HCT116 (cell line): ENCODE results near the gene CD3D. TPM values are rescaled to one million over a fixed set of nuclear protein-coding genes. Genes with fewer than 3 reads are reported as not detected.
"Not testable (repeated sequence)": the region's sequence is repeated elsewhere in the genome, so short reads cannot be mapped to it uniquely, and the experiment has no call there.

ENCODE experiments used
- ATAC-seq: fragments of 200-7000 bp; cut with Tn5 transposase; 2 replicates; pipeline ENCODE4 v1.9.1; 2020; ENCODE audit warnings: mild to moderate bottlenecking, moderate library complexity
- BruUV-seq: library from RNA; stranded (reverse); fragments of 400-500 nt; replicated peaks from 2 replicates; lab custom pipeline; 2021; lab: Mats Ljungman, UMichigan
- CTCF ChIA-PET: fragments of 300-600 bp; sonication (Branson Sonifier 250); formaldehyde crosslinking; loops from one replicate; lab custom pipeline; 2021; ENCODE audit warnings: antibody characterized with exemption; lab: Charles Lee
- POLR2A ChIA-PET: fragments of 300-600, 350-600 bp; sonication (Branson Sonifier 250); formaldehyde crosslinking; loops from one replicate; lab custom pipeline; 2021; ENCODE audit warnings: antibody characterized with exemption; lab: Charles Lee
- RAD21 ChIA-PET, 2 experiments: fragments of 300-600 bp; sonication (Branson Sonifier 250); formaldehyde crosslinking; loops; one replicate each; lab custom pipeline; 2023; ENCODE audit warnings: low total read pairs in 2 of 2; ENCODE audit not compliant: uncharacterized antibody in 2 of 2, unreplicated experiment in 2 of 2, low non-redundant PET in 1 of 2; lab: Charles Lee
- DNase-seq: peaks from one replicate; pipeline ENCODE4 v3.0.0-alpha.2; 2010; ENCODE audit warnings: low read depth, low spot score
- H2AFZ ChIP-seq: fragments of 200-600 bp; shearing (Covaris generic), sonication (generic); 2 replicates; pipeline ENCODE4 v1.6.1; 2017; ENCODE audit warnings: low read depth, mixed run types, mixed read lengths, antibody characterized with exemption, low read length; ENCODE audit not compliant: poor library complexity, severe bottlenecking
- H3K27ac ChIP-seq: 2 replicates; pipeline ENCODE4 v1.5.1; 2012; ENCODE audit warnings: low read depth, low read length
- H3K27me3 ChIP-seq: fragments of 200-600 bp; sonication (generic); 2 replicates; pipeline ENCODE4 v1.6.1; 2016; ENCODE audit warnings: mixed run types, low read length, mixed read lengths; ENCODE audit not compliant: insufficient read depth
- H3K36me3 ChIP-seq, 2 experiments: fragments of 200-500 bp in 1 of 2; fragments of 200-600 bp in 1 of 2; sonication (Bioruptor generic) in 1 of 2; sonication (generic) in 1 of 2; 2 replicates each; pipeline versions ENCODE4 v1.5.1 to v1.6.1; 2014 to 2016; ENCODE audit warnings: low read length in 2 of 2, inconsistent platforms in 1 of 2, mixed read lengths in 1 of 2, mixed run types in 1 of 2; ENCODE audit not compliant: insufficient read depth in 2 of 2, control insufficient read depth in 1 of 2
- H3K4me1 ChIP-seq, 2 experiments: fragments of 200-600 bp in 1 of 2; sonication (generic) in 1 of 2; 2 replicates each; pipeline versions ENCODE4 v1.5.1 to v1.6.1; 2012 to 2017; ENCODE audit warnings: low read length in 2 of 2, inconsistent platforms in 1 of 2, mild to moderate bottlenecking in 1 of 2, mixed read lengths in 1 of 2, mixed run types in 1 of 2, moderate library complexity in 1 of 2; ENCODE audit not compliant: insufficient read depth in 2 of 2, control insufficient read depth in 1 of 2
- H3K4me2 ChIP-seq: fragments of 200-600 bp; sonication (generic); 2 replicates; pipeline ENCODE4 v1.6.1; 2017; ENCODE audit warnings: mixed run types, low read length, mixed read lengths
- H3K4me3 ChIP-seq, 2 experiments: fragments of 200-600 bp in 1 of 2; sonication (generic) in 1 of 2; replicated peaks in 1 of 2; 2 replicates each; pipeline ENCODE4 v1.5.1; 2011 to 2016; ENCODE audit warnings: low read length in 2 of 2, control low read depth in 1 of 2, low read depth in 1 of 2, mild to moderate bottlenecking in 1 of 2, mixed read lengths in 1 of 2, mixed run types in 1 of 2
- H3K79me2 ChIP-seq: fragments of 200-600 bp; sonication (generic); 2 replicates; pipeline ENCODE4 v1.6.1; 2017; ENCODE audit warnings: mild to moderate bottlenecking, mixed run types, low read length, moderate library complexity, mixed read lengths; ENCODE audit not compliant: insufficient read depth
- H3K9ac ChIP-seq: fragments of 200-600 bp; sonication (generic); 2 replicates; pipeline ENCODE4 v1.6.1; 2016; ENCODE audit warnings: low read length, mixed read lengths
- H3K9me2 ChIP-seq: fragments of 200-600 bp; sonication (generic), shearing (Covaris generic); 2 replicates; pipeline ENCODE4 v1.6.1; 2017; ENCODE audit warnings: mixed run types, mild to moderate bottlenecking, moderate library complexity; ENCODE audit not compliant: insufficient read depth
- H3K9me3 ChIP-seq, 2 experiments: fragments of 200-500 bp in 1 of 2; fragments of 200-600 bp in 1 of 2; sonication (Bioruptor generic) in 1 of 2; sonication (generic) in 1 of 2; 2 replicates each; pipeline ENCODE4 v1.6.1; 2014 to 2017; ENCODE audit warnings: low read length in 2 of 2, mixed read lengths in 2 of 2, inconsistent platforms in 1 of 2, low read depth in 1 of 2, mild to moderate bottlenecking in 1 of 2, mixed run types in 1 of 2, moderate library complexity in 1 of 2; ENCODE audit not compliant: control insufficient read depth in 1 of 2, insufficient read depth in 1 of 2
- H4K20me1 ChIP-seq: fragments of 200-600 bp; sonication (generic), shearing (Covaris generic); 2 replicates; pipeline ENCODE4 v1.6.1; 2017; ENCODE audit warnings: mixed run types, mild to moderate bottlenecking, moderate library complexity; ENCODE audit not compliant: insufficient read depth
- ATF3 ChIP-seq: IDR thresholded peaks from 2 replicates; pipeline ENCODE4 v1.6.1; 2012
- CTCF ChIP-seq, 3 experiments: fragments of 200-600 bp in 1 of 3; sonication (generic) in 1 of 3; IDR thresholded peaks in 2 of 3; conservative IDR thresholded peaks in 1 of 3; 2 replicates each; pipeline ENCODE4 v1.5.1; 2012 to 2017; ENCODE audit warnings: low read depth in 2 of 3, low read length in 2 of 3, antibody characterized with exemption in 1 of 3, borderline replicate concordance in 1 of 3, control low read depth in 1 of 3, mild to moderate bottlenecking in 1 of 3, mixed read lengths in 1 of 3, mixed run types in 1 of 3, moderate library complexity in 1 of 3; ENCODE audit not compliant: insufficient read depth in 1 of 3
- REST ChIP-seq: IDR thresholded peaks from 2 replicates; pipeline ENCODE4 v1.6.1; 2012; ENCODE audit warnings: low read depth
- TCF7L2 ChIP-seq: IDR thresholded peaks from 2 replicates; pipeline ENCODE4 v1.7.0; 2011; ENCODE audit warnings: borderline replicate concordance, inconsistent platforms; ENCODE audit not compliant: insufficient read depth, insufficient read length; ENCODE audit errors: extremely low read depth
- YY1 ChIP-seq: IDR thresholded peaks from 2 replicates; pipeline ENCODE4 v1.6.1; 2011; ENCODE audit warnings: low read length, low read depth, moderate library complexity, mild to moderate bottlenecking; ENCODE audit not compliant: insufficient replicate concordance; ENCODE audit errors: extremely low read depth
- ZBTB33 ChIP-seq: IDR thresholded peaks from 2 replicates; pipeline ENCODE4 v1.6.1; 2011; ENCODE audit warnings: mild to moderate bottlenecking, low read length, moderate library complexity; ENCODE audit not compliant: insufficient replicate concordance; ENCODE audit errors: extremely low read depth
- ZFX ChIP-seq: fragments of 450-650 bp; IDR thresholded peaks from 2 replicates; pipeline ENCODE4 v1.6.1; 2017
- intact Hi-C: fragments of 100-400 bp; cut with micrococcal nuclease; formaldehyde crosslinking; loops from 2 replicates; pipeline ENCODE4 v1.10.0; 2022
- total RNA-seq: library from RNA; stranded (reverse); gene quantifications from one replicate; pipeline ENCODE4 v1.2.1, GENCODE V29; 2021; ENCODE audit not compliant: unreplicated experiment

CD3D gene
- total RNA-seq, 1 experiment from 2014 or later: 1.0 TPM

- H3K9me3 ChIP-seq, DNase-seq, H3K4me2 ChIP-seq, H3K36me3 ChIP-seq, H3K27me3 ChIP-seq, H3K9ac ChIP-seq, H3K4me1 ChIP-seq, intact Hi-C loops, H3K79me2 ChIP-seq, ATAC-seq, H3K9me2 ChIP-seq, RAD21 ChIA-PET, H3K27ac ChIP-seq, H3K4me3 ChIP-seq, H4K20me1 ChIP-seq, POLR2A ChIA-PET, H2AFZ ChIP-seq, BruUV-seq: not testable (repeated sequence)
- CTCF ChIA-PET: interaction anchor here (1.2 to 1.7 kb wide), 2 partner anchors 13 to 111 kb away, joined by 3 to 9 read pairs; no protein-coding TSS in a partner anchor
Observed at GRCh38 chr11:118308995-118309528, 33.4 kb downstream of the CD3D start.

- RAD21 ChIA-PET: no interaction called here
- no peak overlapping the region for H3K4me2 ChIP-seq
- ATAC-seq: no peak
Observed at GRCh38 chr11:118306556-118306955, 35.9 kb downstream of the CD3D start.

More at GRCh38 chr11:118306556-118306955, 35.9 kb downstream of the CD3D start:
- Histone ChIP-seq H3K4me3 (no peak overlapping the region), H3K27me3 (peaks cover 14% of the 10 kb centered on the region; the same call in 1 of the 2 replicates), H3K9me3 (no peaks in the 10 kb centered on the region), H4K20me1 (no peaks in the 10 kb centered on the region), H3K79me2 (no peaks in the 10 kb centered on the region), H2AFZ (no peak overlapping the region), H3K27ac (no peak overlapping the region), H3K4me1 (no peaks in the 10 kb centered on the region), H3K9ac (no peak overlapping the region), H3K36me3 (no peaks in the 10 kb centered on the region), H3K9me2 (no peaks in the 10 kb centered on the region)
- TF ChIP-seq YY1 (no peak), REST (no peak), ZFX (no peak), ATF3 (no peak), ZBTB33 (no peak), TCF7L2 (no peak), CTCF (IDR thresholded peaks at IDR 0.05 in 2 of 3, conservative IDR thresholded peaks at IDR 0.05 in 1 of 3; ENCODE audit: borderline replicate concordance in 1 of 3, insufficient read depth in 1 of 3, low read depth in 2 of 3, low read length in 2 of 3) (no peak)
- no TSS peak for BruUV-seq
- POLR2A ChIA-PET: no interaction called here
- intact Hi-C loops: no loop called here
- no peak for DNase-seq
- CTCF ChIA-PET: no interaction called here
